H9 (cell line): ENCODE measurements around the gene FAM193A. TPM values are rescaled to one million over a fixed set of nuclear protein-coding genes. Genes with fewer than 3 reads are reported as not detected.

ENCODE experiments used
- DNase-seq: peaks from one replicate; pipeline ENCODE4 v3.0.0-alpha.2; 2017
- H2AFZ ChIP-seq: one replicate; pipeline ENCODE4 v1.6.1; 2013; ENCODE audit warnings: mild to moderate bottlenecking, low read length, control low read depth, moderate library complexity
- H2AK5ac ChIP-seq: 2 replicates; pipeline ENCODE4 v1.6.1; 2013; ENCODE audit warnings: low read length, control low read depth, mixed read lengths; ENCODE audit not compliant: insufficient read length
- H2BK120ac ChIP-seq: one replicate; pipeline ENCODE4 v1.6.1; 2013; ENCODE audit warnings: low read depth, mild to moderate bottlenecking, low read length, control low read depth, inconsistent platforms; ENCODE audit not compliant: poor library complexity, severe bottlenecking
- H2BK12ac ChIP-seq: 2 replicates; pipeline ENCODE4 v1.6.1; 2013; ENCODE audit warnings: low read length, control low read depth, mixed read lengths, low read depth; ENCODE audit not compliant: insufficient read length
- H2BK15ac ChIP-seq: 2 replicates; pipeline ENCODE4 v1.6.1; 2013; ENCODE audit warnings: low read depth, low read length, control low read depth
- H2BK20ac ChIP-seq: one replicate; pipeline ENCODE4 v1.6.1; 2013; ENCODE audit warnings: low read depth, mild to moderate bottlenecking, low read length, control low read depth, inconsistent platforms; ENCODE audit not compliant: poor library complexity, severe bottlenecking
- H2BK5ac ChIP-seq: 2 replicates; pipeline ENCODE4 v1.6.1; 2013; ENCODE audit warnings: low read length, control low read depth, mixed read lengths; ENCODE audit not compliant: insufficient read length
- H3K14ac ChIP-seq: 2 replicates; pipeline ENCODE4 v1.6.1; 2013; ENCODE audit warnings: low read length, control low read depth; ENCODE audit not compliant: insufficient read depth
- H3K18ac ChIP-seq: 2 replicates; pipeline ENCODE4 v1.6.1; 2013; ENCODE audit warnings: low read depth, mild to moderate bottlenecking, mixed read lengths, low read length, control low read depth; ENCODE audit not compliant: insufficient read length
- H3K23ac ChIP-seq: 2 replicates; pipeline ENCODE4 v1.6.1; 2013; ENCODE audit warnings: low read length, control low read depth, mixed read lengths, low read depth; ENCODE audit not compliant: insufficient read length
- H3K23me2 ChIP-seq: 2 replicates; pipeline ENCODE4 v1.6.1; 2013; ENCODE audit warnings: low read depth, mild to moderate bottlenecking, mixed read lengths, low read length, control low read depth; ENCODE audit not compliant: insufficient read length, poor library complexity, severe bottlenecking
- H3K27ac ChIP-seq: 2 replicates; pipeline ENCODE4 v1.5.1; 2013; ENCODE audit warnings: low read length, control low read depth, mixed read lengths, low read depth; ENCODE audit not compliant: insufficient read length
- H3K27me3 ChIP-seq: 2 replicates; pipeline ENCODE4 v1.6.1; 2013; ENCODE audit warnings: low read length, control low read depth, inconsistent platforms; ENCODE audit not compliant: insufficient read depth
- H3K4ac ChIP-seq: 2 replicates; pipeline ENCODE4 v1.6.1; 2013; ENCODE audit warnings: low read depth, mild to moderate bottlenecking, control low read depth, inconsistent platforms, low read length, moderate library complexity
- H3K4me1 ChIP-seq: 2 replicates; pipeline ENCODE4 v1.6.1; 2013; ENCODE audit warnings: low read length, control low read depth, inconsistent platforms; ENCODE audit not compliant: insufficient read depth
- H3K4me2 ChIP-seq: 2 replicates; pipeline ENCODE4 v1.6.1; 2013; ENCODE audit warnings: low read length, control low read depth, mixed read lengths; ENCODE audit not compliant: insufficient read length, insufficient read depth
- H3K56ac ChIP-seq: 2 replicates; pipeline ENCODE4 v1.6.1; 2013; ENCODE audit warnings: low read depth, mild to moderate bottlenecking, mixed read lengths, low read length, control low read depth; ENCODE audit not compliant: insufficient read length
- H3K79me1 ChIP-seq: 2 replicates; pipeline ENCODE4 v1.6.1; 2013; ENCODE audit warnings: low read depth, mild to moderate bottlenecking, moderate library complexity, low read length, control low read depth, inconsistent platforms; ENCODE audit not compliant: insufficient read depth, poor library complexity, severe bottlenecking
- H3K79me2 ChIP-seq: 2 replicates; pipeline ENCODE4 v1.6.1; 2013; ENCODE audit warnings: low read length, control low read depth, inconsistent platforms; ENCODE audit not compliant: insufficient read depth
- H3K9ac ChIP-seq: 2 replicates; pipeline ENCODE4 v1.6.1; 2013; ENCODE audit warnings: low read length, control low read depth, mixed read lengths; ENCODE audit not compliant: insufficient read length; ENCODE audit errors: extremely low read depth
- H3K9me3 ChIP-seq: one replicate; pipeline ENCODE4 v1.6.1; 2013; ENCODE audit warnings: low read depth, low read length, inconsistent platforms; ENCODE audit not compliant: control insufficient read depth
- H3T11ph ChIP-seq: one replicate; pipeline ENCODE4 v1.6.1; 2013; ENCODE audit warnings: mild to moderate bottlenecking, low read length, control low read depth, inconsistent platforms
- H4K20me1 ChIP-seq: one replicate; pipeline ENCODE4 v1.6.1; 2013; ENCODE audit not compliant: control insufficient read depth, insufficient read length, insufficient read depth
- H4K5ac ChIP-seq: 2 replicates; pipeline ENCODE4 v1.6.1; 2013; ENCODE audit warnings: low read depth, mild to moderate bottlenecking, mixed read lengths, low read length, control low read depth; ENCODE audit not compliant: insufficient read length
- H4K8ac ChIP-seq: replicated peaks from 2 replicates; pipeline ENCODE4 v1.6.1; 2013; ENCODE audit warnings: low read length, control low read depth, mixed read lengths, low read depth; ENCODE audit not compliant: insufficient read length
- H4K91ac ChIP-seq: 2 replicates; pipeline ENCODE4 v1.6.1; 2013; ENCODE audit warnings: low read depth, mild to moderate bottlenecking, moderate library complexity, mixed read lengths, low read length, control low read depth; ENCODE audit not compliant: insufficient read length
- H3K27ac Mint-ChIP-seq, 3 experiments: 2 replicates in 2 of 3; 3 replicates in 1 of 3; pipeline ENCODE4 v1.8.0; 2020 to 2021; ENCODE audit warnings: mixed read lengths in 3 of 3, mild to moderate bottlenecking in 1 of 3, moderate library complexity in 1 of 3
- H3K27me3 Mint-ChIP-seq: 2 replicates; pipeline ENCODE4 v1.8.0; 2021; ENCODE audit warnings: low read depth, mild to moderate bottlenecking, moderate library complexity, mixed read lengths
- H3K36me3 Mint-ChIP-seq, 3 experiments: 2 replicates in 2 of 3; 3 replicates in 1 of 3; pipeline ENCODE4 v1.8.0; 2020 to 2021; ENCODE audit warnings: low read depth in 3 of 3, mixed read lengths in 3 of 3; ENCODE audit not compliant: insufficient read depth in 1 of 3
- H3K4me1 Mint-ChIP-seq, 2 experiments: 2 replicates each; pipeline ENCODE4 v1.8.0; 2020; ENCODE audit warnings: mixed read lengths in 2 of 2
- H3K4me3 Mint-ChIP-seq, 2 experiments: 2 replicates in 1 of 2; 3 replicates in 1 of 2; pipeline ENCODE4 v1.8.0; 2020 to 2021; ENCODE audit warnings: mild to moderate bottlenecking in 2 of 2, mixed read lengths in 2 of 2, moderate library complexity in 1 of 2
- H3K9me3 Mint-ChIP-seq, 2 experiments: 2 replicates in 1 of 2; 3 replicates in 1 of 2; pipeline ENCODE4 v1.8.0; 2020; ENCODE audit warnings: mild to moderate bottlenecking in 2 of 2, mixed read lengths in 2 of 2, moderate library complexity in 1 of 2
- WGBS: extraction: QIAGEN DNeasy Blood & Tissue Kit; methylation state at CpG from one replicate; pipeline ENCODE4 v1.1.7; 2013; ENCODE audit warnings: missing lambda C conversion rate, low lambda C conversion rate, mixed read lengths; ENCODE audit not compliant: insufficient read length; ENCODE audit errors: extremely low coverage; 5-methylcytosine and 5-hydroxymethylcytosine counted together
- total RNA-seq: library from RNA; stranded (reverse); gene quantifications from 2 replicates; pipeline ENCODE4 v1.2.1, GENCODE V29; 2021
- TF ChIP-seq, protein P1 (sequence below): fragments of 200-600 bp; sonication (generic); conservative IDR thresholded peaks from 3 replicates; pipeline ENCODE4 v1.8.0; 2021; ENCODE audit warnings: antibody characterized with exemption, mild to moderate bottlenecking

FAM193A gene
- total RNA-seq, 1 experiment from 2014 or later = 36.9 TPM

DNA sequence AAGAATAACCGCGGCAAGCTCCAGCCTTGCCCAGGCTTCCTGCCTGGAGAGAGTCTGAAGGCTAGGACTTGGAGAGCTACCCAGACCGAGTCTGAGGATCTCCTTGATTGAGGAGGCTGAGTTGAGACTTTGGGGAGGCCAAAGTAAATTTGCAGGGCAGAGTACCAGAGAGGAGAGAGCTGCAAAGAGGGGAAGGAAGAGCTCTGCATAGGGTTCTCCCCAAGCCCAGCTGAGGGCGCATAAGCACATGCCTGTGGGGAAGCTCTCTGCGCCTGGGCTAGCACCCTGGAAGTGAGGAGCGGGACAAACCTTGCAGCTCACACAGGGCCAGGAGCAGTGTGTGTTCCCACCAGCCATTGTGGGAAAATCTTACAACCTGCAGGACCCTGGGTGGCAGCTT, 56.1 kb downstream of the FAM193A start:
- H4K5ac ChIP-seq = no peak overlapping the region
- peak overlapping the region; percentile 13; the same call in 1 of the 2 replicates for H3K14ac ChIP-seq
- H3K4me2 ChIP-seq = no peak overlapping the region
- H4K8ac ChIP-seq = no peak overlapping the region
- peak overlapping the region; percentile 17 for H3K27ac ChIP-seq
- peaks cover 61 to 62% of the 10 kb centered on the region in 2 experiments for H3K4me1 Mint-ChIP-seq
- no CpG with 5 or more reads among the region's 6 CpGs for WGBS
- H2AFZ ChIP-seq = no peak overlapping the region
- DNase-seq = peak; percentile 64
- H3K18ac ChIP-seq = no peak overlapping the region
- H3K36me3 Mint-ChIP-seq = peaks cover 0 to 7% (median 5%) of the 10 kb centered on the region in 3 experiments; a peak in 4 of 7 replicates
- peak overlapping the region; percentile 13 for H2AK5ac ChIP-seq
- peaks cover 8% of the 10 kb centered on the region for H3K79me1 ChIP-seq
- no peak overlapping the region for H2BK20ac ChIP-seq
- no peak overlapping the region for H2BK15ac ChIP-seq
- H3K4me1 ChIP-seq = peaks cover 8% of the 10 kb centered on the region
- H3K4ac ChIP-seq = no peak overlapping the region
- no peak overlapping the region for H2BK12ac ChIP-seq
- no peak overlapping the region for H4K91ac ChIP-seq
- no peak overlapping the region for H2BK5ac ChIP-seq
- H3T11ph ChIP-seq = no peak overlapping the region
- H2BK120ac ChIP-seq = no peak overlapping the region
- peak overlapping the region; percentile 86 to 96 (median 93); a peak in 6 of 7 replicates for H3K27ac Mint-ChIP-seq
- TF ChIP-seq, protein P1, sequence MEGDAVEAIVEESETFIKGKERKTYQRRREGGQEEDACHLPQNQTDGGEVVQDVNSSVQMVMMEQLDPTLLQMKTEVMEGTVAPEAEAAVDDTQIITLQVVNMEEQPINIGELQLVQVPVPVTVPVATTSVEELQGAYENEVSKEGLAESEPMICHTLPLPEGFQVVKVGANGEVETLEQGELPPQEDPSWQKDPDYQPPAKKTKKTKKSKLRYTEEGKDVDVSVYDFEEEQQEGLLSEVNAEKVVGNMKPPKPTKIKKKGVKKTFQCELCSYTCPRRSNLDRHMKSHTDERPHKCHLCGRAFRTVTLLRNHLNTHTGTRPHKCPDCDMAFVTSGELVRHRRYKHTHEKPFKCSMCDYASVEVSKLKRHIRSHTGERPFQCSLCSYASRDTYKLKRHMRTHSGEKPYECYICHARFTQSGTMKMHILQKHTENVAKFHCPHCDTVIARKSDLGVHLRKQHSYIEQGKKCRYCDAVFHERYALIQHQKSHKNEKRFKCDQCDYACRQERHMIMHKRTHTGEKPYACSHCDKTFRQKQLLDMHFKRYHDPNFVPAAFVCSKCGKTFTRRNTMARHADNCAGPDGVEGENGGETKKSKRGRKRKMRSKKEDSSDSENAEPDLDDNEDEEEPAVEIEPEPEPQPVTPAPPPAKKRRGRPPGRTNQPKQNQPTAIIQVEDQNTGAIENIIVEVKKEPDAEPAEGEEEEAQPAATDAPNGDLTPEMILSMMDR = no peak
- H3K79me2 ChIP-seq = peaks cover 40% of the 10 kb centered on the region; the same call in 1 of the 2 replicates
- no peaks in the 10 kb centered on the region for H3K23me2 ChIP-seq
- no peak overlapping the region for H3K9ac ChIP-seq
- peaks cover 5% of the 10 kb centered on the region for H4K20me1 ChIP-seq
- H3K4me3 Mint-ChIP-seq = peak overlapping the region in 1 of 2 experiments; percentile 44; a peak in 1 of 5 replicates
- H3K27me3 ChIP-seq = no peaks in the 10 kb centered on the region
- H3K56ac ChIP-seq = no peak overlapping the region
- H3K27me3 Mint-ChIP-seq = no peaks in the 10 kb centered on the region
- H3K9me3 Mint-ChIP-seq = no peaks in the 10 kb centered on the region
- H3K23ac ChIP-seq = no peak overlapping the region
- H3K9me3 ChIP-seq = no peaks in the 10 kb centered on the region
